ENCODE results near the gene TEN1.
A peak's percentile ranks its signal among the peaks of the same experiment; 100 is the strongest.

Gene TEN1

DNA sequence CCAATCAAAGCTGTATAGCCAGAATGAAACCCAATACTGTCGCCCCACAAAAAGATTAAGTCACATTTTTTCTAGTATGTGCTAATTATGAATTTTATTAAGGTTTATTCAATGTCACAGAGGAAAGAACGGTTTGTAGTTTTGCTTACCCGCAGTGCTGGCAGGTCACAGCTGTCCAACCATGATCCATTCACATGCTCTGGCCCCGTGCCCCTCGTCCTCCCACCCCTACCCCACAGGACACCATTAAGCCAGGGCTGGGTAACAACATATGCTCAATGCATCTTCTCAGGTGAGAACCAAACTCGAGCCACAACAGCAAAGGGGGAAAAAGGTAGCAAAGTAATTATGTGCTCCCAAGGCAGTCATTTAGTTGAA, 37.6 kb upstream of the TEN1 start:
- no peak for FAIRE-seq
- TF ChIP-seq, protein P1, sequence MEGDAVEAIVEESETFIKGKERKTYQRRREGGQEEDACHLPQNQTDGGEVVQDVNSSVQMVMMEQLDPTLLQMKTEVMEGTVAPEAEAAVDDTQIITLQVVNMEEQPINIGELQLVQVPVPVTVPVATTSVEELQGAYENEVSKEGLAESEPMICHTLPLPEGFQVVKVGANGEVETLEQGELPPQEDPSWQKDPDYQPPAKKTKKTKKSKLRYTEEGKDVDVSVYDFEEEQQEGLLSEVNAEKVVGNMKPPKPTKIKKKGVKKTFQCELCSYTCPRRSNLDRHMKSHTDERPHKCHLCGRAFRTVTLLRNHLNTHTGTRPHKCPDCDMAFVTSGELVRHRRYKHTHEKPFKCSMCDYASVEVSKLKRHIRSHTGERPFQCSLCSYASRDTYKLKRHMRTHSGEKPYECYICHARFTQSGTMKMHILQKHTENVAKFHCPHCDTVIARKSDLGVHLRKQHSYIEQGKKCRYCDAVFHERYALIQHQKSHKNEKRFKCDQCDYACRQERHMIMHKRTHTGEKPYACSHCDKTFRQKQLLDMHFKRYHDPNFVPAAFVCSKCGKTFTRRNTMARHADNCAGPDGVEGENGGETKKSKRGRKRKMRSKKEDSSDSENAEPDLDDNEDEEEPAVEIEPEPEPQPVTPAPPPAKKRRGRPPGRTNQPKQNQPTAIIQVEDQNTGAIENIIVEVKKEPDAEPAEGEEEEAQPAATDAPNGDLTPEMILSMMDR (IDR thresholded peaks at IDR 0.05; ENCODE audit: insufficient read depth, missing control alignments), result no peak
- no peak for DNase-seq (ENCODE audit: insufficient read length, low spot score)

GRCh38 chr17:75942473-75942872, 36.6 kb upstream of the TEN1 start:
- DNase-seq (ENCODE audit: insufficient read length, low spot score) (no peak), FAIRE-seq (no peak)
- TF ChIP-seq, protein P1 (IDR thresholded peaks at IDR 0.05; ENCODE audit: insufficient read depth, missing control alignments), result no peak

GRCh38 chr17:75943491-75943890, 35.5 kb upstream of the TEN1 start:
- no peak for FAIRE-seq
- TF ChIP-seq, protein P1 (IDR thresholded peaks at IDR 0.05; ENCODE audit: insufficient read depth, missing control alignments), result no peak
- DNase-seq (ENCODE audit: insufficient read length, low spot score), result no peak

DNA sequence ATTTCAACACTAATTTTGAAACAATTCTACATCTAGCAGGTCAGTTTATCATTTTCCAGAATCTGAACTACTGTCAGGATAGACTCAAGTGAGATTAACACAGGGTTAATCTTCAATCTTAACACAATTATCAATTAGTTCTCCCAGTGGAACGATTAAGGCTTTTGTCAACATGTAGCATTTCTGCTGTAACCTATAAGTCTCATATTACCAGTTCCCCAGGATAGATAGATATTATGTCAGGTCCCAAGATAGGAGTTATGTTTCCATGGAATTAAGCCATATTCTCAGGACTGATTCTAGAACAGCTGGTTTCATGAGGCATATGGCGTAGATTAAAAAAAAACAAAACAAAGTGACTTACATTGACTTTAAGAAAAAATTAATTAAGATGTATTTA, 33.8 kb upstream of the TEN1 start:
- peak; percentile 60 for FAIRE-seq
- DNase-seq (ENCODE audit: insufficient read length, low spot score), result no peak
- TF ChIP-seq, protein P1 (IDR thresholded peaks at IDR 0.05; ENCODE audit: insufficient read depth, missing control alignments), result no peak

GRCh38 chr17:75950421-75950820, 28.6 kb upstream of the TEN1 start:
- no peak for FAIRE-seq
- TF ChIP-seq, protein P1 (IDR thresholded peaks at IDR 0.05; ENCODE audit: insufficient read depth, missing control alignments), result no peak
- no peak for DNase-seq (ENCODE audit: insufficient read length, low spot score)

GRCh38 chr17:75950855-75951554, 28.0 kb upstream of the TEN1 start:
- FAIRE-seq (no peak), DNase-seq (ENCODE audit: insufficient read length, low spot score) (no peak)
- TF ChIP-seq, protein P1 (IDR thresholded peaks at IDR 0.05; ENCODE audit: insufficient read depth, missing control alignments), result no peak

DNA sequence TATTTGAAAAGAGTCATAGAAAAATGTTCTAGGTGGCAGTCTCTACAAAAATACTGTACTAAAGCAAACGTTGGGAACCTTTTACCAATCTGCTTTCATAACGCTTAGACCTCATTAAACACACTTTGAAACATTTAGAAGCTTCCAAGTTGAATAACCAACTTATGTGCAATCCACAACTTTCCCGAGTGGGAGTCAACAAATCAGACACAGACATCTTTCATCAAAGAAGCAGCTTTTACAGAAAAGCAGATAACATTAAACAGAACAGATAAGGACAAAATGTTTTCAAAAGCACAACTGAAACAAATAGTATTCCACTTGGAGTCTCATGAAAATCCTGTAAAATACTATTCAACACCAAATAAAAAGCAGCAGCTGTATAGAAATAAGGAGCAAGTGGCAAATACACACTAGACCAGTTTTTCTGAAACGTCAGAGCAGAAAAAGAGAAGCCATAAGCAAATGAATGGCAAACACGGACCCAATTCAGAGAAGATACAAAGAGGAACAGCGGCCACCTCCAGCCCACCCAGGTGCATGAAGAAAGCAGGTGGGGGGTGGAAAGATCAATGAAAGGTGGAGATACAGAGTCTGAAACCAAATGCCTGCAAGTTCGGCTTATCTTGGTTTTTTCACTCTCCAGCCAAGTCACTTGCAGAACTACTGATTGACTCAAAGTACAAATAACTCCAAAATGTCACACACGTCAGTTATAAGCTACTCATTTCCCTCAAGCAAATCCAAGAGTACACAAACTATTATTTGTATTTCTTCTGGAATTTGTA, 19.8 kb upstream of the TEN1 start:
- DNase-seq (ENCODE audit: insufficient read length, low spot score), result no peak
- TF ChIP-seq, protein P1 (IDR thresholded peaks at IDR 0.05; ENCODE audit: insufficient read depth, missing control alignments), result no peak
- FAIRE-seq, result no peak

All from D721Med (cell line).